Measurements from ENCODE around the gene SMARCA2. TPM values are rescaled to one million over a fixed set of nuclear protein-coding genes. Genes with fewer than 3 reads are reported as not detected.
A peak's percentile ranks its signal among the peaks of the same experiment; 100 is the strongest.

SMARCA2 gene
- polyA plus RNA-seq, 3 donors from 2014 or later: 20.1 to 41.4 (median 25.2) TPM

DNA sequence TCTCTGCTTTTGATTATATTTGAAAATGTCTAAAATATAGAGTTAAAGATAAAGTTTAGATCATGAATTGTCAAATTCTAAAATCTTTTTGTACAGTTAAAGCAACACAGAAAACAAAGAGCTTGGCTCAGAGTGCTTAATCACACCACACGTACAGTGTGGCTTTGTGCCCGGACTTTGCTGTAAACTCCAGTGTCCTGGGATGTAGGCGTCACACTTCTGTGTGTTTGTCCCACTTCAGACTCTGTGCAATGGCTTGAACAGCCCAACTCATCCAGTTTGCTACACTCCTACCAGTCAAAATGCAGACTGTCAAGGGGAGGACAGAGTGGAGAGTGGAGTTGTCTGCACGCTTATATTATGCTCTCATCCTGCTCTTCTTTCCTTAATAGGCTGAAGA, 45.3 kb downstream of the SMARCA2 start:
- DNase-seq: no peak
- Mint-ChIP-seq H3K27ac (peak overlapping the region in 1 of 6 donors; percentile 77), H3K4me1 (peaks cover 0 to 20% of the 10 kb centered on the region in 2 donors), H3K4me3 (no peak overlapping the region), H3K9me3 (peaks cover 0 to 2% (median 0%) of the 10 kb centered on the region in 6 donors), H3K36me3 (peaks cover 33 to 69% (median 46%) of the 10 kb centered on the region in 3 donors), H3K27me3 (ENCODE audit: low read depth in 3 of 3) (no peaks in the 10 kb centered on the region)

GRCh38 chr9:2065704-2066103, 50.6 kb downstream of the SMARCA2 start:
- DNase-seq: no peak
- Mint-ChIP-seq H3K27ac (peak overlapping the region in 5 of 6 donors; percentile 1 to 60 (median 15)), H3K4me1 (no peaks in the 10 kb centered on the region), H3K36me3 (peaks cover 16 to 46% (median 30%) of the 10 kb centered on the region in 3 donors), H3K4me3 (no peak overlapping the region), H3K27me3 (ENCODE audit: low read depth in 3 of 3) (no peaks in the 10 kb centered on the region), H3K9me3 (no peaks in the 10 kb centered on the region)

GRCh38 chr9:2066312-2067273, 51.4 kb downstream of the SMARCA2 start:
- Mint-ChIP-seq H3K4me1 (no peaks in the 10 kb centered on the region), H3K27ac (peak overlapping the region in 4 of 6 donors; percentile 1 to 55 (median 24)), H3K27me3 (ENCODE audit: low read depth in 3 of 3) (no peaks in the 10 kb centered on the region), H3K36me3 (peaks cover 16 to 47% (median 25%) of the 10 kb centered on the region in 3 donors), H3K9me3 (no peaks in the 10 kb centered on the region), H3K4me3 (no peak overlapping the region)
- peak in 1 of 3 donors; percentile 17 for DNase-seq

DNA sequence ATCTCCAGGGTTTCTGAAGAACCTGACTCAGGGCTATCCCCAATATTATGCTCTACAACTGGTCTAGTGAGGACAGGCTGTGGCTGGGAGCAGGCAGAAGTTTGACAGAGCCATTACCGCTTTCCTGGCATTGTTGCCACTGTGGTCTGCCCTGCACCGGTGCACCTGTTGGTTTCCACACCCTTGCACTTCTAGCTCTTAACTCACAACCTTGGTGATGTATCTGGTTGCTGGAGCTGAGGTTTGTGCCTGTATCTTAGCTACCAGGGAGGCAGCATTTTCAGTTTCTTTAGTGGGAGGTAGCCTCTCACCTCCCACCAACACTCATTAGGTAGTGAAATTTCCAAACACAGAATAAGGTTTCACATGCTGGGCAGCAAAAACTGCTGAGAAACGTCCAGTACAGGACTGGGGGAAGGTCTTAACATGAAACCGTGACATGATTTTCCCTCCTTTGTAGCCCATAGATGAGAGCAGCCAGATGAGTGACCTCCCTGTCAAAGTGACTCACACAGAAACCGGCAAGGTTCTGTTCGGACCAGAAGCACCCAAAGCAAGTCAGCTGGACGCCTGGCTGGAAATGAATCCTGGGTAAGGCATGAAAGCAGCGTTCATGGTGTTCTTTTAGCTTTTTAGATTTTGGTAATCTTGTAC, 57.7 kb downstream of the SMARCA2 start:
- peak overlapping the region in 3 of 6 donors; percentile 8 to 58 (median 44) for H3K27ac Mint-ChIP-seq
- H3K9me3 Mint-ChIP-seq: no peaks in the 10 kb centered on the region
- H3K36me3 Mint-ChIP-seq: peaks cover 4 to 58% (median 40%) of the 10 kb centered on the region in 3 donors
- peaks cover 0 to 2% of the 10 kb centered on the region in 2 donors for H3K4me1 Mint-ChIP-seq
- no peaks in the 10 kb centered on the region for H3K27me3 Mint-ChIP-seq (ENCODE audit: low read depth in 3 of 3)
- H3K4me3 Mint-ChIP-seq: no peak overlapping the region
- DNase-seq: no peak

DNA sequence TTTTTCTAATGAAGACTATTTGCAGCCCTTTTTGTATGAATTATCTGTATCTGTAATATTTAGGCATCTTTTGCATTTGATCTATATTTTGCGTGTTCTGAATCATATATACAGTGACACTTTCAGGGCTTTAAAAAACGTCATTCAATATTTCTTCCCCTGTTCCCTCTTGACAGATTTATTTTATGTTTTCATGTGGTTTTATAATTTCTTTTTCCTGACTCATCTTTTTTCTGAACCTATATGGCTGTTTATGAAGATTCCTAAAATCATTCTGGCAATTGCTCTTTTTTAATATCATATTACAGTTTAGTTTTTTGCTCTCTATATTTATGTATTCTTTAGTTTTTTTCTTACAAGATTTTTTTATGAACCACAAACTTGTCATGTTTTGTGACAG, 67.6 kb downstream of the SMARCA2 start:
- peaks cover 16 to 79% (median 47%) of the 10 kb centered on the region in 3 donors for H3K36me3 Mint-ChIP-seq

DNA sequence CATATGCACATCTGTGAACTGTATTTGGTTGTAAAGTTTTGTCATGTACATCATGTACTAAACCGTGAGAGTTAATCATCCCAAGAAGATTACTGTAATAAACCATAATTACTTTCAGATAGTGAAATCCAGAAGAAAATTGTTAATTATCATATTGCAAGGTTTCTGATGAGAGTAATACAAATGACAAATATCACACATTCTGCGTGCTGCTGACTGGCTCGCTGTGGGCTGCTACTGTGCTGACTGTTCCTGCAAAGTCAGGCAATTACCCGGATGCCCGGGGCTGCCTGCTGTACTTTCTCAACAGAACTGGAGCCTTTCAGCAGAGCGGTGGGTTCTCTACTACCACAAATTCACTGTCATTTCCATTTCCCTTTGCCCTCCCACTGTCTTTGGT, 68.3 kb downstream of the SMARCA2 start:
- Mint-ChIP-seq H3K4me3 (no peak overlapping the region), H3K27me3 (ENCODE audit: low read depth in 3 of 3) (no peaks in the 10 kb centered on the region), H3K36me3 (peaks cover 21 to 80% (median 54%) of the 10 kb centered on the region in 3 donors), H3K9me3 (no peaks in the 10 kb centered on the region), H3K27ac (peak overlapping the region in 2 of 6 donors; percentile 51 to 54), H3K4me1 (peaks cover 0 to 7% of the 10 kb centered on the region in 2 donors)
- DNase-seq: no peak

More for the DNA sequence above, 67.6 kb downstream of the SMARCA2 start:
- H3K4me3 Mint-ChIP-seq: no peak overlapping the region
- peaks cover 0 to 4% of the 10 kb centered on the region in 2 donors for H3K4me1 Mint-ChIP-seq
- H3K9me3 Mint-ChIP-seq: no peaks in the 10 kb centered on the region
- no peak for DNase-seq
- peak overlapping the region in 2 of 6 donors; percentile 26 to 60 for H3K27ac Mint-ChIP-seq
- H3K27me3 Mint-ChIP-seq (ENCODE audit: low read depth in 3 of 3): no peaks in the 10 kb centered on the region

- Mint-ChIP-seq H3K27me3 (ENCODE audit: low read depth in 3 of 3) (no peaks in the 10 kb centered on the region), H3K4me3 (no peak overlapping the region), H3K27ac (peak overlapping the region in 3 of 6 donors; percentile 4 to 45 (median 14)), H3K36me3 (peaks cover 24 to 68% (median 46%) of the 10 kb centered on the region in 3 donors), H3K4me1 (peaks cover 5 to 21% of the 10 kb centered on the region in 2 donors), H3K9me3 (no peaks in the 10 kb centered on the region)
- DNase-seq: no peak
These were observed 70.6 kb downstream of the SMARCA2 start for GRCh38 chr9:2085716-2086115.

GRCh38 chr9:2086116-2086515, 71.0 kb downstream of the SMARCA2 start:
- Mint-ChIP-seq H3K9me3 (no peaks in the 10 kb centered on the region), H3K27me3 (ENCODE audit: low read depth in 3 of 3) (no peaks in the 10 kb centered on the region), H3K4me3 (no peak overlapping the region), H3K36me3 (peaks cover 26 to 70% (median 47%) of the 10 kb centered on the region in 3 donors), H3K4me1 (peaks cover 6 to 25% of the 10 kb centered on the region in 2 donors), H3K27ac (peak overlapping the region in 3 of 6 donors; percentile 4 to 36 (median 21))
- no peak for DNase-seq

- peak overlapping the region in 3 of 6 donors; percentile 31 to 56 (median 43) for H3K27ac Mint-ChIP-seq
These were observed 71.8 kb downstream of the SMARCA2 start for GRCh38 chr9:2086971-2087370.

DNA sequence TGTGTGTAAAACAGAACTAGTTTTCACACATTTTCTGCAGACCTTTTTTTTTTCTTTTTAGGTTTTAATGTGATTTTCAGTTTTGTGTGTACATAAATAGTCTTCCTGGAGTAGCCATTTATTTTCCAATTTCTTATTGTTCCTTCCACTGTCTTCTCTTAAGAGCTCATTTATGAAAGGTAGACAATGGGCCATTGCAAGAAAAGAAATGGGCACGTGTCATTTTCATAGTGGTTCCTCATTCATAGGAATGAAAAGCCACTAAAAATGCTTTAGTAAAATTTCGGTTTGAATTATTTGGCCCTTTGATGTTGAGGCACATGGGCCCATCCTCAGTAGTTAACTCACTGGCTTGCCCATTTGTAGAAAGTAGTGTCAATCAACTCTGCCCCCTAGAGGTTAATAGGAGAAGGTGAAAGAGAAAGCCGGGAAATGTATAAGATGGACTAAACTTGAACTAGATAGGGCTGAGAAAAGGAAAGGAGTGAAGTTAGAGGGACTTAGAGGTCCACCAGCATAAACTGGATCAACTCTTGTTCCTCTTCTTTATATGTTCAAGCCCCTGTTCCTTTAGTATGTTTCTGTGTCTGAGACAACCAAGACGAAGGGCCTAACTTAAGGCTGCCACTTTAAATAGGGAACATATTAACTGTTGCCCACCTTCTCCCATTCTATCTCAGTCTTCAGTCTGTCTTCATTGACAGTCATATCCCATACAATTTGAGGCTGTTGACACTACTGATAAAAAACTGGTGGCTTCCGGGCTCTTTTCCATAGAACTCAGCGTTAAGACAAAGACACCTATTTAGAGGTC, 72.6 kb downstream of the SMARCA2 start:
- peaks cover 8 to 29% of the 10 kb centered on the region in 2 donors for H3K4me1 Mint-ChIP-seq
- H3K9me3 Mint-ChIP-seq: no peaks in the 10 kb centered on the region
- peaks cover 28 to 62% (median 43%) of the 10 kb centered on the region in 3 donors for H3K36me3 Mint-ChIP-seq
- peak; percentile 35 to 49 (median 48) for DNase-seq
- H3K27me3 Mint-ChIP-seq (ENCODE audit: low read depth in 3 of 3): no peaks in the 10 kb centered on the region
- H3K27ac Mint-ChIP-seq: peak overlapping the region; percentile 2 to 60 (median 10)
- H3K4me3 Mint-ChIP-seq: no peak overlapping the region

More at GRCh38 chr9:2086971-2087370, 71.8 kb downstream of the SMARCA2 start:
- Mint-ChIP-seq H3K27me3 (ENCODE audit: low read depth in 3 of 3) (no peaks in the 10 kb centered on the region), H3K36me3 (peaks cover 28 to 65% (median 44%) of the 10 kb centered on the region in 3 donors), H3K4me3 (no peak overlapping the region), H3K4me1 (peaks cover 8 to 28% of the 10 kb centered on the region in 2 donors), H3K9me3 (no peaks in the 10 kb centered on the region)
- DNase-seq: no peak

DNA sequence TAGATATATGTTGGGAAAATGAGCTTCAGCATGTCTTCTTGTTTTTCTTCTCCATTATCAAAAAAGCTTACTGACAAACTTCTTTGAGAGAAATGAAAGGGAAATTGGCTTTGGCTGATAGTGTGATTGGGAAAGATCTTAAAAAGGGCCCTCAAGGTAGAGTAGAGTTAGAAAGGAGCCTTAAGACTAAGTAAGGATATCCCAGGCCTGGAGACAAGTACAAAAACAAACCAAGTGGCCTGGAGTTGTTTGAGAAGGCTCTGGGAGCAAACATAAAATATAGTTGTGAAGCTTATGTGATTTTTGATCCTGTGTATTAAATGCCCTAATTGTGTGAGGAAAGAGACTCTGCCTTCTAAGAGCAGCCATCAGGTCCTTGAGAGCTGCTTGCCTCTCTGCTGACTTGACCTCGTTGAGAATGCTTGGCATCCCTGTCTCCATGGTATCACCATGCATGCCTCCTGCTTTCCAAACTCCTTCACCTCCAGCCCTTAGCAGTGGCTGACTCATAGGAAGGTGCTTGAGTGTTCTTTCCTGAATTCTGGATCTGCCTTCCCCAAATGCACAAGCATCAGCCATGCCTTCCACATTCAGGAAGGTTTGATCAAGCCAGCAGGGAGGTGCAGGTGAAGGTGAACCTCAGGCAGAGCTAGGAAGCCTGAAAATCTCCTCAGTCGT, 78.9 kb downstream of the SMARCA2 start:
- H3K4me3 Mint-ChIP-seq: no peak overlapping the region
- H3K4me1 Mint-ChIP-seq: peaks cover 8 to 35% of the 10 kb centered on the region in 2 donors
- H3K27me3 Mint-ChIP-seq (ENCODE audit: low read depth in 3 of 3): peaks cover 0 to 2% (median 0%) of the 10 kb centered on the region in 3 donors
- H3K9me3 Mint-ChIP-seq: no peaks in the 10 kb centered on the region
- no peak for DNase-seq
- peak overlapping the region in 2 of 6 donors; percentile 8 to 18 for H3K27ac Mint-ChIP-seq
- peaks cover 27 to 49% (median 32%) of the 10 kb centered on the region in 3 donors for H3K36me3 Mint-ChIP-seq

GRCh38 chr9:2096376-2096970, 81.3 kb downstream of the SMARCA2 start:
- no peaks in the 10 kb centered on the region for H3K9me3 Mint-ChIP-seq
- H3K36me3 Mint-ChIP-seq: peaks cover 26 to 54% (median 37%) of the 10 kb centered on the region in 3 donors
- no peak overlapping the region for H3K4me3 Mint-ChIP-seq
- H3K27ac Mint-ChIP-seq: peak overlapping the region in 1 of 6 donors; percentile 26
- H3K4me1 Mint-ChIP-seq: peaks cover 0 to 15% of the 10 kb centered on the region in 2 donors
- peaks cover 0 to 2% (median 0%) of the 10 kb centered on the region in 3 donors for H3K27me3 Mint-ChIP-seq (ENCODE audit: low read depth in 3 of 3)
- no peak for DNase-seq

Data from immature natural killer cell (primary cell).